DMS153 (cell line): ENCODE measurements around the gene TMEM245.

ENCODE experiments used
- DNase-seq: peaks from one replicate; lab custom pipeline; 2025; lab: John Stamatoyannopoulos, UW

Gene TMEM245

DNA sequence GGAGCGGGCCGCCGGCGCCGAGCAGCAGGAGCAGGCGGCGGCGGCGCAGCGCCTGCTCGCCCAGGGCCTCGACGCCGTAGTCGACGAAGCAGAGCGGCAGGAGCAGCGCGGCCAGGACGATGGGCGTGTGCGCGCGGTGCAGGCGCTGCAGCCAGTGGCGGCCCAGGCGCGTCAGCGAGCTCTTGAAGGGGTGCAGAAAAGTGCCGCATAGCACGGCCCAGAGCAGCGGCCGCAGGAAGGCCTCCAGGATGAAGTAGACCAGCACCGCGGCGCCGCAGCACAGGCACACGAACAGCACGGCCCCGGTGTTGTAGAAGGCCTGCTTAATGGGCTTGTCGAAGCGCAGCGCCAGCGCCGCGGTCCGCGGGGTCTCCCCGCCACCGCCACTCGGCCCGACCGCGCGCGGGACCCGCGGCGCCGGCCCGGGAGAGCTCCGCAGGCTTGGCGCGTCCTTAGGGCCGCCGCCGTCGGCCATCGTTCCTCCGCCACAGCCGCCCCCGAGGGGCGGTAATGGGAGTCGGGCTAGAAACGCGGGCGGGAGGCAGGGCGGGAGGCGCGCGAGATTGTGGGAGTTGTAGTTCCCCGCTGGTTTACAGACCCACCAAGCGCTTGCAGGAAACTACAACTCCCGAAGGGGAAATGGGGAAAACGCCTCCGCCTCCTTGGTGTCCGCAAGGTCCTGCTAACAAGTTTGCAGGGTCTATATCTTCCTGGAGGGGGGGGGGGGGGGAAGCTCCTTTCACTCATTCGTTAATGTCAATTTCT, at the start of gene TMEM245:
TMEM245 (minus strand) TSS at position 509 of the 765 bp plus-strand sequence; CDS start at position 475, 34 bp downstream.
- DNase-seq: peak; percentile 99

DNA sequence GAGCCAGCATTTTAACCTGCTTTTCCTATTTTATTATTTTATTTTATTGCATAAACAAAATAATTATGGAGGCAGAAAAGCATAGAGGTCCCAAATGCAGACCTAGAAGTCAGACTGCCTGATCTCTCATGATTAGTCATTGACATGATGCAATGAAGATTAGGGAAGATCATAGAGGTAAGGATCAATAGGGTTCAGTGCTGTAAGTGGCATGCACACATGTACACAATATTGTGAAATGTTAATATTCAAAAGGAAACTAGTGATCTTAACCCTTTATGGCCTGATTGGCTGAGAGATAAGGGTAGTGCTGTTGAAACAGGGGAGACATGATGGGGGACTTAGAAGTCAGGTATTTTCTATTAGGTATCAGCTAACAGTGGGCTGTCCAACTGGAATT, 48.4 kb upstream of the TMEM245 start:
- no peak for DNase-seq

DNA sequence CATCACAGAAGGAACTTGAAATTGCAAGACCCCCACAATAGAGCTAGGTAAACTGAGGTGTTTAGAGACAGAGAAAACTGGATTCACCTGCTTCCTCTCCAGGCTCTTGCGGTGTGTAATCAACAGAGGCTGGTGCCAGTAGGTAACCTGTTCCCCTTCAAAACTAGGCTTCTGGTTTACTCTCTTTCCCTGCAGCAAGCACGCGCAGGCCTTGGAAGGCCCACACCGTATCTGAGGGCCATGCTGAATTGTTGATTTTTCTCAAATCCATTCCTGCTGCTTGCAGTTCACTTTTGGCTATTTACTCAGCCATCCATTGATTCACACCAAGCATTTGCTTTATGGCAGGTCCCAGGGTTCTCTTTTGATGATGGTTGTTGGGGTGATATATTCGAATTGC, 48.0 kb upstream of the TMEM245 start:
- DNase-seq: no peak

DNA sequence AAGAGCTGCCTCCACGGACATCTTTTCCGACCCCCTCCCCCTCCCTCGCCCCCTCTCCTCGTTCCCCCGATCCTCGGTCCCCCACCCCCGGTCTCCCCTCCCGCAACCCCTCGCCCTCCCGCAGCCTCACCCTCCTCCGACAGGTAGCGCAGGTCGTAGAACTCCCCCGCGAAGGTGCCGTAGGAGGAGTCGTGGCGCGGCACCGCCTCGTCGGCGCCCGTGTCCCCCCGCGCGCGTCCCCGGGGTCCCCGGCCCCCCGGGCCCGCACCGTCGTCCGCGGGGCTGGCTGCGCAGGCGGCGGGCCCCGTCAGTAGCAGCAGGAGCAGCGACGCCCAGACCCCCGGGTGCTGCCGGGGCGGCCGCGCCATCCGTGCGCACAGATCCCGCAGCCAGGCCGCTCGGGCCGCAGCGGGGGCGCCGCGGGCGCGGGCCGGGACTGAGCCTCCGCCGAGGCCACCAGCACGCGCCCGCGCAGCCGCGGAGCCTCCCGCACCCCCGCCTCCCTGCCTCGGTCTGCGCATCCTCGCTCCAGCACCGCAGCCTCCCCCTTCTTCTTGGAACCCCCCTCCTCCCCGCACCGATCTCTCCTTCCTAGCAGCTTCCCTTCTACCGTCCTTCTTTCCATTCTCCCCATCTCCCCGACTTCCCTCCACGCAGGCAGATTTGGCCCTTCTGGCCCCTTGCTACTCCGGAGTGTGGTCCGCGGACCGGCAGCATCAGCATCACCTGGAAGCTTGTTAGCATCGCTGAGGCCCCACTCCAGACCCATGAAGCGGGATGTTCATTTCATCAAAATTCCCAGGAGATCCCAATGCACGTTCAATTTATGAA, 47.2 kb upstream of the TMEM245 start, which contains the start of gene FRRS1L:
FRRS1L (minus strand) TSS at position 479 of the 831 bp plus-strand sequence; CDS start at position 368, 111 bp downstream.
- no peak for DNase-seq

DNA sequence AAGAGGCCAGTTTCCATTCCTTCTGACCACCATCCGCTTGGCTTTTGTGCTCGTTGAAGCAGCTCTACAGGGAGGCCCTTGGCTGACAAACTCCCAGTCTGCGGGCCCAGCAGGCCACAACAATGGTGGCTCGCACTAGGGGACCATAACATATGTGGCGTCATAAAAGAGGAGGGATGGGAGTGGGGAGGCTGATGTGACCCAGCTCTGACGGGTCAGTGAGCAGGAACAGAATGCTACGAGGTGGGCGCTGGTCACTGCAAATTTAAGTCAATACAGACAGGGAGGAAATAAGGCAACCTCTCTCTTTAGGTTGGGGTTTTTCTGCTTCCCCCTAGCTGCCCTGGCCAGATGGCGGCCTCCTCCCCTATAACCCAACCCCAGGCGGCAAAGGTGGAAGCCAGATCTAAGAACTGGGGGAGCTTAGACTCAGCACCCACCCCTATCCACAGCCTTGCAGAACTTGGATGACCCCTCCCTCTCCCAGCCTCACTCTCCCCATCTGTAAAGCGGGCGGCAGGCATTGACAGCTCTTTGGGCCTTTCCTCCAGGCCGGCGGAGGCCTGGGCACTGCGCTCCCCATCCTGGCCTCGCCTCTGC, 46.5 kb upstream of the TMEM245 start:
- no peak for DNase-seq

DNA sequence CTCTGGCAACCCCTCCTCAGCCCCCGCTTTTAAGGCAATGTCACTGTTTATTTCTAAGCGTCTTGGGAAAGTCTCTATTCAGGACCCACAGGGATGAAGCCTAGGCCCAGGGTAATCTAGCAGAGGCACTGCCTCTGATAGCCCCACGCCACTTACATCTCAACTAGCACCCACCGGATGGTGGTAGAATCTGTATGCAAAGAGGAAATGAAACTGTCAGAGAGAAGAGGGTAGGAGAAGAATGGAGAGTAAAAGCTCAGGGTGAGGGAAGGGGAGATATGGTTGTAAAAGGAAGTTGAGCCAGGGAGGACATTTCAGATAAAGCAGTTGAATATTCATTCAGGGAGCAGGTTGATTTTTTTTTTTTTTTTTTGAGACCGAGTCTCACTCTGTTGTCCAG, 44.3 kb upstream of the TMEM245 start:
- no peak for DNase-seq

DNA sequence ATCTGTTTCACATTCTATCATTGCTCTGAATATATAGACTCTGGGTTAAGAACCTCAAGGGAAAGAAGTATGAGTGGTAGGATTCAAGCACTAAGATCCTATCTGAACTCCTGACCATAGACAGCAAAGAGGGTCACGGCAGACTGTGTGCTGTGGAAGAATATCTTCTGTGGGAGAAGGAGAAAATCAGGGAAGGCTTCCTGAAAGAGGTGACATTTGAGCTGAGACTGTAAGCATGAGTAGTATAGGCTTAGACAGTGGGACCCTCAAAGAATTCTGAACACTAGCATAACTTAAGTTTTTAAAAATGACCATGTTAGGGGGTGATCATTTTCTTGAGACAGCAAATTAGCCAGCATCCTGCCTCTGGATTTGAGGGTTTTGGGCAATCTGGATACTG, 43.4 kb upstream of the TMEM245 start:
- DNase-seq: no peak

DNA sequence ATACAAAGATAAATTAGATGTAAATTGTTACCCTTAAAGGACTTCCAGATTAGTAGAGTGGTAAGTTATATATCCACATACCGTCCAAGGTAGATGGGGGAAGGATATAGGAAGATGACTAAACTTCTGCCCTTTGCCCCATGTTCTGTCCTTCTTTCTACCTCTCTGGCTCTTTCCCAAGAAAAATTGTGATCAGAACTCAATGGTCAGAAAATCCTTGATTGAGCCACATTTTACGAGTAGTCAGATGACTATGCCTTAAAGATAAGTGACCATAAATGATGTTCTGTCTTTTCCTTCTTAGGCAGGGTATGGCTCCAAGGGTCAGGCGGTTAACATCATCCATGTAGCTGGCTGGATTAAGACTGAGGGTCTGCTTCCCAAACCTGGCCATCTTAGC, 42.9 kb upstream of the TMEM245 start:
- DNase-seq: no peak

DNA sequence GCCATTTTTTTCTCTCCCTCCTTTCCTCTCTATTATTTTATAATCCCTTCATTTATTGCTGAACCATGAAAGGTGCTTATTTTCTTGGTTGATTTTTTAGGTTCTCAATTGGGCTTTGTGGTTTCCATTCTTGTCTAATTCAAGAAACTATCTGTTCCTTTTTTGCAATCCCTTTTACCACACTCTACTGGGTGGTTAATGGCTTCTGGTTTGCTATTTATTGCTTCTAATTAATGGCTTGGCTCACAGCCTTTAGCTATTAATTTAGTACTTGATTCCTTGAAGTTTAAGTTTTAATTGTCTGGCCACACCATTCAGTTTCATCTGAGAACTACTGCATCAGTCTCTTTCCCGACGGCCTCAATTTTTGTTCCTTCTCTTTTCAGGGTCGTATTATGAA, 41.7 kb upstream of the TMEM245 start:
- DNase-seq: no peak

DNA sequence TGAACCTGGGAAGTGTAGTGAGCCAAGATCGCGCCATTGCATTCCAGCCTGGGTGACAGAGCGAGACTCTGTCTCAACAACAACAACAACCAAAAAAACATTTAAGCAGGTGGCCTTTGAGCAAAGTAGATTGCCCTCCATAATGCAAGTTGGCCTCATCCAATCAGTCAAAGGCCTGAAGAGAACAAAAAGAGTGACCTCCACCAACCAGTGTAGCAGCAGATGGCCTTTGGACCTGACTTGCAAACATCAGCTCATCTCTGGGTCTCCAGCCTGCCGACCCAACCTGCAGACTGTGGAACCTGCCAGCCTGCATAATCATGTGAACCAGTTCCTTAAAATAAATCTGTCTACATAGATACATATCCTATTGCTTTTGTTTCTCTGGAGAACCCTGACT, 39.8 kb upstream of the TMEM245 start:
- DNase-seq: no peak

DNA sequence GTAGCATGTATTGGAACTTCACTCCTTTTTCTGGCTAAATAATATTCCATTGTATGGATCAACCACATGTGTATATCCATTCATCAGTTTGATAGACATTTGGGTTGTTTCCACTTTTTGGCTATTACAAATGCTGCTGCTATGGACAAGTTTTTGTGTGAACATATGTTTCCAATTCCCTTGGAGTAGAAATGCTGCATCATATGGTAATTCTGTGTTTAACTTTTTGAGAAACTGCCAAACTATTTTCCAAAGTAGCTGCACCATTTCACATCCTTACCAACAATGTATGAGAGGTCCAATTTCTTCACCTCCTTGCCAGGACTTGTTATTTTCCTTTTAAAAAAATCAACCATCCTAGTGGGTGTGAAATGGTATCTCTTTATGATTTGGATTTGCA, 38.9 kb upstream of the TMEM245 start:
- no peak for DNase-seq

DNA sequence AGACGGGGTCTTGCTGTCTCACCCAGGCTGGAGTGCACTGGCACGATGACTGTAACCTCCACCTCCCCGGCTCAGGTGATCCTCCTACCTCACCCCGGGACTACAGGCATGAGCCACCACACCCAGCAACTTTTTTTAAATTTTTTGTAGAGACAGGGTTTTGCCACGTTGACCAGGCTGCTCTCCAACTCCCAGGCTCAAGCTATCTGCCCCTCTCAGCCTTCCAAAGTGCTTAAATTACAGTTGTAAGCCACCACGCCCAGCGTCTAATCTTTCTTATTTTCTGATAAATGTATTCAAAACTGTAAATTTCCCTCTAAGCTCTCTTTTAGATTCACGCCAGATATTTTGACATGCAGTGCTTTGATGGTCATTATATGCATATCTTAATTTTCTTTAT, 37.0 kb upstream of the TMEM245 start:
- no peak for DNase-seq

DNA sequence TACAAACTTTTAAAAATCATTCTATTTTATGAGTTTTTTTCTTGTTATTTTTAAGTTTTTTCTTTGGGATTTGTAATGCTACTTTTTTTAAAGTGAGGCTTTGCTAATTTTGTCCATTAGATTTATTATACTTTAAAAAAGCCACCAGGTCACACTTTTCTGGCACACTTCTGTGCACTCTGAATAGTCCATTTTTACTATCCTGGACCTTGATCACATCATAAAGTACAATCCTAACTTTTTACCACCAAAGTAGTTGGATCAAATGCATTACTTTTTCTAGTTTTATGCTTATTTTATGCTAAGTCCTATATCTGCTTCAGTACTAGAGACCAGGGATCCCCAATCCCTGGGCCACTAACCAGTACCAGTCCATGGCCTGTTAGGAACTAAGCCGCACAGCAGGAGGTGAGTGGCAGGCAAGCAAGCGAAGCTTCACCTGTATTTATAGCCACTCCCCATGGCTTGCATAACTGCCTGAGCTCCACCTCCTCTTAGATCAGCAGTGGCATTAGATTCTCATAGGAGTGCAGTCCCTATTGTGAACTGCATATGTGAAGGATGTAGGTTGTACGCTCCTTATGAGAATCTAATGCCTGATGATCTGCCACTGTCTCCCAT, 31.3 kb upstream of the TMEM245 start:
- DNase-seq: no peak

DNA sequence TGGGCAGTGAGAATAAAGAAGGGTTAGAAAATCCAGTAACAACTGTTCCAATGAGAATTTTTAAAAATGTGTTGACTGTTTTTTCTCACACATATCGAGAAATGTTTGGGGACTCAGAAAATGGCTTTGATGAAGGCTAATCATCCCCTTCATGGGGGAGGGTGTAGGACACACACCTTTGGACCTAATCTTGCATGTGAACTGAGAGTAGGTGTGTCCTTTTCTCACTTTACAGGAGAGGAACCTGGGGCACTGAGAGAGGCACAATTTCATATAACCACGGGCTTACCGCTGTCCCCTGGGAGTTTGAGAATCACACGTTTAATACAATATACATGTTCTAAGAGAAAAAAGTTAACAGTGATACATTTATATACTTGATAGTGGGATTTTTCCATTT, 30.0 kb upstream of the TMEM245 start:
- DNase-seq: no peak

DNA sequence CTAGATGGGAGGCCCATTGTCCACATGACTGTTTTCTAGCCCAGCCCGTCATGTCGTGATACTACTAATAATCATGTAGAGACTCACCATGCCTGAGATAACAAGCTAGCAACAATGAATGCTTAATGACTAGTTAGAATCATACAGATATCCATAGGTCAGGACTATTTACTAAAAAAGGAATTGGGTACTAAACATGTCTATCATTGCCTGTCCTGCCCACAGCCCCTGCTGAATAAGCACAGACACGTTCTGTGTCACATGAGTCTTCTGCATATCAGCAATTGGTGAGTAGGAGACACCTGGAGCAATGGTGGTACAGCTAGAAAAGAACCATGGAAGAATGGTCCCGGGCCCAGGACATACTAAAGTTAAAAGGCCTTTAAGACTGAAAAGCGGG, 29.3 kb upstream of the TMEM245 start:
- no peak for DNase-seq

DNA sequence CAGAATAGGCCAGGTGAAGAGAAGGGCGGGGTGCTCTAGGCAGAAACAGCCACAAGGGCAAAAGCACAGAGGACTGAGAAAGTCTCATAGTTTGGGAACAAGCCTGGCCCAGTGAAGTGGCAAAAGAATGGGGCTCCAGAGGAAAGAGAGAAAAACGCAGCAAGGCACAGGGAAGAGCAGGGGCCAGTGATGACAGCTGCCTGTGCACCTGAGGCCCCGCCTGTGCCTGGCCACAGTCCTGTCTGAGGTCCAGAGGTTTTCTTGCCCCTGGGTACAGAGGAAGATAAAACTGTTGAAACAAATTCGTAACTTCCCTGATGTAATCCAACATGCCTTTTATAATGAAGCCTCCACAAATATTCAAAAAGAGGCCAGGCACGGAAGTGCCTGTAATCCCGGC, 25.3 kb upstream of the TMEM245 start:
- no peak for DNase-seq

DNA sequence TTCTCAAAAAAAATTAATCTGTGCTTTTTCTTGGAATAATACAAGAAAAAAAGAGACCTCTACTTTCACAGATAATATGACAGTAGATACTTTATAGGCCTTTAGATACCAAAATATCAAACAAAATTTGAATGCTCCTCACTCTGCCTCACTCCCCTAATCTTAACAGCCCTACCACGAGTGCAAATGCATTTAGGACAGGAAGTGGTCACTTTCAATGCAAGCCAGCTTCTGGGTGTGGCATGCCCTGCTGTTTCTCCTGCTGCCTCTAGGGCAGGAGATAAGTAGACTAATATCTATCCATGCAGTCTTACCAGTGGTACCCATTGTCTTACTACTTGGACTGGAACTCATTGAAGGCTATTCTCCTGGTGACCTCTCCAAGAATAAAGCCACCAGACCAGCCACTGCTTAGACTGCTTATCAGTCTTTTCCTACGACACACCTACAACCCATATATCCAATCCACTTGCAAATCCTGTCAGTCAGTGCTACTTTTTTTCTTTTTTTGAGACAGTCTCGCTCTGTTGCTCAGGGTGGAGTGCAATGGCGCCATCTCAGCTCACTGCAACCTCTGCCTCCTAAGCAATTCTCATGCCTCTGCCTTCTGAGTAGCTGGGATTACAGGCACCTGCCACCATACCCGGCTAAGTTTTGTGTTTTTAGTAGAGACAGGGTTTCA, 24.3 kb upstream of the TMEM245 start:
- peak; percentile 57 for DNase-seq

DNA sequence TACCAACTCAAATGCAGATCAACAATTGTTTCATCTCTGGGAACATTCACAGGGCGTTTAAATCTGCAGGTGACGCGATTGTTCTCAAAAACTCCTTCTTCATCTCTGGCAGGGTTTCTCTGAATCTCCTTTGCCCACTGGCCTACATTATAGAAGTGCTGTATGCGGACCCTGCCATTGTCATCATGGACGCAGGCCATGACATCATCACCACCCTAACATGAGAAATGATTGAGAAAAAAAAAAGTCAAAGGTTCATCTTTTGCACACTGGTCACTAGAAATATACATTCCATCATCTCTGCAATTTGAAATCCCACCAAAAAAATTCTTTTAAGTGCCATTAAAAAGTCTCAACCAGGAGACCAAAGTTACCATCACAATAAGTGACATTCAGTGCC, 21.6 kb upstream of the TMEM245 start:
- no peak for DNase-seq

DNA sequence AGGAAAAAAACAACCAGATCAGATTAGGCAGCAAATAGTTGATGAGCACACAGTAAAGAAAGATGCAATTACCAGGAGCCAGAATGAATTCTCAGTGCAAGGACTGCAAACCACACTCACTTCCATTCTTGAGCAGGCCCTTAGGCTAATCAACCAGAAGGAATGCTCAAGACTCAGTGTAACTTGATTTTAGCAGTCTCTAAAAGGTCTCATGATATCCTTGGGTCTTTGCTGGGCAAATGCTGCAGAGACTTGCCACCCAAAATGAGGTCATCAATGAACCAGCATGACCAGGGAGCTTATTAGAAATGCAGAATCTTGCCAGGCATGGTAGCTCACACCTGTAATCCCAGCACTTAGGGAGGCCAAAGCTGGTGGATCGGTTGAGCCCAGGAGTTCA, 20.1 kb upstream of the TMEM245 start:
- no peak for DNase-seq

DNA sequence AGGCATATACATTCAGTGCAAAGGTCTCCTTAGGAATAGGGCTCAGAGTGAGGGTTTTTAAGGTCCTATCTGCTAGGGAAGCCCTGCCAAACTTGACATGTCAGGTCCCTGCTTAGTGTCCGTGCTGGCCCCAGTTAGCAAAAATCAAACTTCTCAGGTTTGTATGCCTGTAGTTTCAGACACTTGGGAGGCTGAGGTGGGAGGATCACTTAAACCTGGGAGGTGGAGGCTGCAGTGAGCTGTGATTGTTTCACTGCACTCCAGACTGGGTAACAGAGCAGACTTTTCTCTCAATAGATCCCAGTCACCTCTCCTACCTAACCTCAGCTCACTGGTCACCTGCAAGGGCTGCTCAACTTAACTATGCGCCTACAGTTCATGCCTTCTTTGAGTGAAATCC, 18.7 kb upstream of the TMEM245 start:
- no peak for DNase-seq

DNA sequence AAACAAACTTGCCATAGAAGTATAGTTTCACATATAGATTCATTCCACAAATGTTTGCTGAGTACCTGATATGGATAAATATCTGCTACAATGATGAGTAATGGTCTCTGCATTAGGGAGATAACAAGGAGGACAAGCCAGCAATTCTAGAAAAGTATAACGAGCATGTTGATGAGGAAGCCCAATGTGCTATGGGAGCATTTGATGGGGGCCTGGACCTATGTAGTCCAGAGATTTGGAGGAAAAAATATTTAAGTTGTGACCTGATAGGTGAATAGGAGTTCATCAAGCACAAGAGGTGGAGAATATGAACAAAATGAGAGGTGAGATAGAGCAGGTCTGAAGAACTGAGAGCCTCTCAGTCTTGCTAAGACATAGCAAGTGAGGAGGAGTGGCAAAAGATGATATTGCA, 14.4 kb upstream of the TMEM245 start:
- DNase-seq: no peak

DNA sequence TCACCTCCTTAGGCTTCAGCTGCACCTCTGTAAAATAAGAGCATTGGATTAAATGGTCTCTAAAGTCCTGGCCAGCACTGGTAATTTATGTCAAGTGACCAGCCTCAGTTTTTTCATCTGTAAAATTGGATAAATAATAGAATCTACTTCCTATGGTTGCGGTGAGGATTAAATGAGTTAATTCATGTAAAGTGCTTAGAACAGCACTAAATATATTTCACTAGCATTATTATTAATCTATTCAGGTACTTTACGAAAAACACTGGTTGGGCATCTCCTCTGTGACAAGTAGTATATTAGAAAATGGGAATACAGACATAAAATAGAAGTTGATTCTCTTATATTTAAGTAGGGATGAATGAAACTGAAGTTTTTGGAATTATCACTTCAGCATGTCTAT, 13.8 kb upstream of the TMEM245 start:
- DNase-seq: no peak
